GM12891 (cell line): Measurements from ENCODE around the gene ZBTB43.
A peak's percentile ranks its signal among the peaks of the same experiment; 100 is the strongest.
"Not testable (repeated sequence)": the region's sequence is repeated elsewhere in the genome, so short reads cannot be mapped to it uniquely, and the experiment has no call there.

Experiments used
- DNase-seq: peaks from one replicate; pipeline ENCODE4 v3.0.0; 2011; ENCODE audit warnings: low spot score; ENCODE audit not compliant: insufficient read length
- FAIRE-seq: peaks from 2 replicates; lab custom pipeline; 2011; peaks lifted over from hg19 to GRCh38; lab: Jason Lieb, UNC
- PAX5 ChIP-seq: IDR thresholded peaks from 2 replicates; pipeline ENCODE4 v1.6.1; 2011; ENCODE audit warnings: low read length, moderate library complexity, mild to moderate bottlenecking; ENCODE audit not compliant: insufficient read depth, severe bottlenecking
- POLR2A ChIP-seq: IDR thresholded peaks from 2 replicates; pipeline ENCODE4 v1.6.1; 2011; ENCODE audit warnings: low read depth, low read length, control low read depth
- POLR2AphosphoS5 ChIP-seq: IDR thresholded peaks from 2 replicates; pipeline ENCODE4 v1.6.1; 2011; ENCODE audit warnings: low read depth, low read length, control low read depth
- POU2F2 ChIP-seq: IDR thresholded peaks from 2 replicates; pipeline ENCODE4 v1.6.1; 2011; ENCODE audit warnings: low read depth, mild to moderate bottlenecking, control low read depth, low read length, moderate library complexity
- SPI1 ChIP-seq: IDR thresholded peaks from 2 replicates; pipeline ENCODE4 v1.6.1; 2011; ENCODE audit warnings: low read depth, low read length, control low read depth
- TAF1 ChIP-seq: IDR thresholded peaks from 2 replicates; pipeline ENCODE4 v1.6.1; 2011; ENCODE audit warnings: low read depth, low read length, control low read depth

The ZBTB43 gene

DNA sequence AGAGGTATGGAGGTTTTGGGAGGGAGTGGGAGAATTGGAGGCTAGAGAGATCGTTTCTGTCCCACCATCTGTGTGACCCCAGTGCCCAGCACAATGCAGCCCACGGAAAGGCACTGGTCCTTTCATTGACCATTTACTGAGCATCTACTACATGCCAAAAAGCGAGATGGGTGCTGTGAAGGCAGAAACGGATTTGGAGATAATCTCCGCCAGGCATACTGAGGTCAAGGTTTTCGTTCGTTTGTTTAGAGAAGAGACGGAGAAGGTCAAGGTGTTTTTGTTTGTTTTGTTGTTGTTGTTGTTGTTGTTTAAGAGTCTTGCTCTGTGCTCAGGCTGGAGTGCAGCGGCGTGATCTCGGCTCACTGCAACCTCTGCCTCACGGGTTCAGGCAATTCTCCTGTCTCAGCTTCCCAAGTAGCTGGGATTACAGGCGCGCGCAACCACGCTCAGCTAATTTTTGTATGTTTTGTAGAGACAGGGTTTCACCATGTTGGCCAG lies 593 bp upstream of the ZBTB43 start:
- no peak for DNase-seq
- no peak for FAIRE-seq
- TF ChIP-seq POU2F2 (no peak), PAX5 (no peak), SPI1 (no peak), TAF1 (no peak), POLR2A (no peak), POLR2AphosphoS5 (no peak)

DNA sequence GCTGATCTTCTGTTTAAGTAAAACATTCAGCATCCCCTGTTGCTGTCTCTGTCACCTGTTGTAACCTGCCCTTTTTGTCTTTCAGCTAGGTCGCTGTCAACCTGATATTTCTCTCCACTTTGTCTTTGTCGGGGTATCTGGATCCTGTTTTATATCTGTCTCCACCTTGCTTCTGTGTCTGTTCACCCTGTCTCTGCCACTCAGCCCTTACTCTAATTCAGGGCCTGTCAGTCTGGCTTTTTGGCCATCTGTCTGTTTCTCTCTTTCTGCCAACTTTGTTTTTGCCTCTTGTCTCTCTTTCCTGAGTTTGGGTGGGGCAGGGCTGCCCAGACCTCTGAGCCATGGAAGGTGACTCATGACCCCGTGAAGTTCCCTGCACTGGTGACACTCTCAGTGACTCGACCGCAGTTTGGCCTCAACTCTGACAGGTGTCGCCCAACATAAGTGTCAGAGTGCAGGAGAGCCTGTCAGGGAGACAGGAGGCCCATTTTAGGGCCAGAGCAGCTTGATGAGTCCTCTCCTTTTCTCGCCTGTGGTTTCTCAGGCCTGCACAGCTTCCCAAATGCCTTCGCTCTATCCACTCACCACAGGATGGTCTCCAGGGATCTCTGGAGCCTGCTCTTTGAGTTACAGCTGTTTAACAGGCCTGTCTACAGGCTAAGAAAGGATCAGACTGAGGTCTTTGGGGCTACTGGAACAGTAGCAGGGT lies 868 bp downstream of the ZBTB43 start:
- FAIRE-seq (peak; percentile 54), DNase-seq (peak; percentile 47)
- TF ChIP-seq POU2F2 (peak; percentile 69; the same call in 1 of the 2 replicates), POLR2A (no peak), POLR2AphosphoS5 (no peak), PAX5 (peak; percentile 11), SPI1 (no peak), TAF1 (no peak)

DNA sequence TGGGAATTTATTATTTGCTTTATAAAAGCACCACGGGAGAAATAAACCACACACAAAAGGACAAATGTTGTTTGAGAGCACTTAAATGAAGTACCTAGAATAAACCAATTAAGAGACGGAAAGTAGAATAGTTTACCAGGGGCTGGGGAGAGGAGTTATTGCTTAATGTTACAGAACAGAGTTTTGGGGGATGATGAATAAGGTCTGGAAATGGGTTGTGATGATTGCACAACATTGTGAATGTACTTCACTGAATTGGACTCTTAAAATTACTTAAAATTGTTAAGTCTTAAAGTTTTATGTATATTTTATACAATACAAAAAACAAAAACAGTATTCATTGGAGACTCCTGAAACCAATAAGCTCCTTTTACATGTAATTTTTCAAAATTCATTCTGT lies 1.5 kb downstream of the ZBTB43 start:
- no peak for FAIRE-seq
- DNase-seq = no peak

DNA sequence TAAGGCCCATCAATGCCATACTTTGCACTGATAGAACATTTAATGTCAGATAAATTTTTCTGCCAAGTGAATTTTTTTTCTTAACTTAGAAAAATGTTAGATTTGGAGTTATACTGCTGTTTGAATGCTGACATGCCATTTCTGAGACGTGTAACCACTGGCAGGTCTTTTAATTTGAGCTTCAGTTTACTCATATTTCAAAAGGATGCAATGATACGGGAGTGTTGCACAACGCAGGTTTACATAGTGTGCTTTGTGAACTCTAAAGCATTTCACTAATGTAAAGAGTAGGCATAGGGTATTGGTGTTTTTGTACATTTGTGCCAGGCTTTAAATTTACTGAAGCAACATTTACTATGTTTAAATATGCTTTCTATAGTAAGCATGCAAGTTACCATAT lies 4.2 kb downstream of the ZBTB43 start:
- DNase-seq = no peak
- TF ChIP-seq POLR2A (no peak), SPI1 (no peak), POLR2AphosphoS5 (no peak), POU2F2 (no peak), PAX5 (no peak), TAF1 (no peak)
- FAIRE-seq = no peak

More for the DNA sequence above, 1.5 kb downstream of the ZBTB43 start:
- no peak for TF ChIP-seq PAX5
- no peak for TF ChIP-seq SPI1
- TF ChIP-seq TAF1 = no peak
- TF ChIP-seq POLR2AphosphoS5 = no peak
- no peak for TF ChIP-seq POU2F2
- TF ChIP-seq POLR2A = no peak

DNA sequence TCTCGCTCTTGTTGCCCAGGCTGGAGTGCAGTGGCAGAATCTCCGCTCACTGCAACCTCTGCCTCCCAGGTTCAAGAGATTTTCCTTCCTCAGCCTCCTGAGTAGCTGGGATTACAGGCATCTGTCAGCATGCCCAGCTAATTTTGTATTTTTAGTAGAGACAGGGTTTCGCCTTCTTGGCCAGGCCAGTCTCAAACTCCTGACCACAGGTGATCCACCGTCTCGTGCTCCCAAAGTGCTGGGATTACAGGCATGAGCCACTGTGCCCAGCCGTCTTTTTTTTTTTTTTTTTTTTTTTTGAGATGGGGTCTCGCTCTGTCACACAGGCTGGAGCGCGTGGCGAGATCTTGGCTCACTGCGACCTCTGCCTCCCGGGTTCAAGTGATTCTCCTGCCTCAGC lies 5.4 kb downstream of the ZBTB43 start:
- FAIRE-seq = not testable (repeated sequence)

DNA sequence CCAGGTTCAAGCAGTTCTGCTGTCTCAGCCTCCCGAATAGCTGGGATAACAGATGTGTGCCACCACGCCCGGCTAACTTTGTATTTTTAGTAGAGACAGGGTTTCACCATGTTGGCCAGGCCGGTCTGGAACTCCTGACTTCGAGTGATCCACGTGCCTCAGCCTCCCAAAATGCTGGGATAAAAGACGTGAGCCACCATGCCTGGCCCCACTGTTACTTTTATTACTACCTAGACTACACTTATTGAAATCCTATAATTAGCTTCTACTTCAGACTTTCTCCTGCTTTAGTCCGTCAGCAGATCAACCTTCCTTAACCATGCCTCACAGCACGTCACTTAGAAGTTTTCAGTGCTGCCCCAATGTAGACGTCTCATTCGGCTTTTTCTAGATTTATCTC lies 8.2 kb downstream of the ZBTB43 start:
- DNase-seq (no peak), FAIRE-seq (no peak)
- TF ChIP-seq PAX5 (no peak), POU2F2 (no peak), SPI1 (no peak), POLR2AphosphoS5 (no peak), TAF1 (no peak), POLR2A (no peak)

More for the DNA sequence above, 5.4 kb downstream of the ZBTB43 start:
- DNase-seq = not testable (repeated sequence)

DNA sequence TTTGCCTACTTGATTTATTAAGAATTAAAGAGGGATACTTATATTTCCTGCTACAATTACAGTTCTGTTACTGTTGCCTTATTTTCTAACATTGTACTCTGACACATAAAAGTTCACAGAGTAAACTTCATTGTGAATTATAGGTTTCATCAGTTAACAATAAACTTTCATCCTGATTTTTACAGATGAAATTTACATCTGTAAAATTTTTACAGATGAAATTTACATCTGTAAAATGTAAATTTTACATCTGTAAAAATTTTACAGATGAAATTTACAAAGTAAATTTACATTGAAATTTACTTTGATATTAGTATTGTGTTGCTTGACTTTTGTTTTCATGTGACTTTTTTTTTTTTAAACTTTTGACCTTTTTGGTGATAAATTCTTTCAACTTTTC lies 9.3 kb downstream of the ZBTB43 start:
- DNase-seq (no peak), FAIRE-seq (no peak)
- TF ChIP-seq POLR2AphosphoS5 (no peak), POLR2A (no peak), PAX5 (no peak), SPI1 (no peak), POU2F2 (no peak), TAF1 (no peak)

DNA sequence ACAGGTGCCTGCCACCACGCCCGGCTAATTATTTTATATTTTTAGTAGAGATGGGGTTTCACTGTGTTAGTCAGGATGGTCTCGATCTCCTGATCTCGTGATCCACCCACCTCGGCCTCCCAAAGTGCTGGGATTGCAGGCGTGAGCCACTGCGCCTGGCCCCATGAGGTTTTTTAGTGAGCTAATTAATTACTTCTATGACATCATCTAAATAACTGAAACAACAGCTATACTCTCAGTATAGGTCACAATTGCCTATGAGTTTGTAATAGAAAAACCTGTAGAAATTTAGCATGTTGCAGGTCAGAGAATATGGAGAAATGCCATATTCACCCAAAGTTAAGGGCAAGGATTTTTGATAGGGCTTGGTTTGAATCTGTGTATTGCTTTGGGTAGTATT lies 12.8 kb downstream of the ZBTB43 start:
- FAIRE-seq, DNase-seq: not testable (repeated sequence)

DNA sequence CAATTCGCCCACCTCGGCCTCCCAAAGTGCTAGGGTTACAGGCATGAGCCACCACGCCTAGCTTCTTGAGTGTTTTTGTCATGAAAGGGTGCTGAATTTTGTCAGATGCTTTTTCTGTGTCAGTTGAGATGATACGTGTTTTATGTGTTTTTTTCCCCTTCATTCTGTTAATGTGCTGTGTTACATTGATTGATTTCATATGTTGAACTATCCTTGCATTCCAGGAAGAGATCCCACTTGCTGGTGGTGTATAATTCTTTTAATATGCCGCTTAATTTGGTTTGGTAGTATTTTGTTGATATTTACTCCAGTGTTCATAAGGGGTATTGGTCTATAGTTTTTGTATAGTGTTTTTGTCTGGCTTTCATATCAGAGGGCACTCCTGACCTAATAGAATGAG lies 13.6 kb downstream of the ZBTB43 start:
- DNase-seq (no peak), FAIRE-seq (no peak)
- no peak for TF ChIP-seq PAX5
- TF ChIP-seq POLR2AphosphoS5 = no peak
- no peak for TF ChIP-seq POU2F2
- no peak for TF ChIP-seq SPI1
- no peak for TF ChIP-seq TAF1
- TF ChIP-seq POLR2A = no peak

DNA sequence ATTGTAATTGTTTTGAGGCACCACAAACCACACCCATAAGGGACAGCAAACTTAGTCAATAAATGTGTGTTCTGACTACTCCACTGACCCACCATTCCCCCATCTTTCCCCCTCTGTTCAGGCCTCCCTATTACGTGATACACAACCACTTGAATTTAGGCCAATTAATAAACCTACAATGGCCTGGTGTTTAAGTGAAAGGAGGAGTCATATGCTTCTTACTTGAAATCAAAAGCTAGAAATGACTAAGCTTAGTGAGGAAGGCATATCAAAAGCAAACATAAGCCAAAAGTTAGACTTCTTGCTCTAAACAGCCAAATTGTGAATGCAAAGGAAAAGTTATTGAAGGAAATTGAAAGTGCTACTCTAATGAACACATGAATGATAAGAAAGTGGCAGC lies 14.6 kb downstream of the ZBTB43 start:
- no peak for TF ChIP-seq POLR2A
- TF ChIP-seq PAX5 = no peak
- no peak for TF ChIP-seq POLR2AphosphoS5
- no peak for TF ChIP-seq SPI1
- no peak for TF ChIP-seq TAF1
- no peak for TF ChIP-seq POU2F2
- peak; percentile 69 for FAIRE-seq
- no peak for DNase-seq

DNA sequence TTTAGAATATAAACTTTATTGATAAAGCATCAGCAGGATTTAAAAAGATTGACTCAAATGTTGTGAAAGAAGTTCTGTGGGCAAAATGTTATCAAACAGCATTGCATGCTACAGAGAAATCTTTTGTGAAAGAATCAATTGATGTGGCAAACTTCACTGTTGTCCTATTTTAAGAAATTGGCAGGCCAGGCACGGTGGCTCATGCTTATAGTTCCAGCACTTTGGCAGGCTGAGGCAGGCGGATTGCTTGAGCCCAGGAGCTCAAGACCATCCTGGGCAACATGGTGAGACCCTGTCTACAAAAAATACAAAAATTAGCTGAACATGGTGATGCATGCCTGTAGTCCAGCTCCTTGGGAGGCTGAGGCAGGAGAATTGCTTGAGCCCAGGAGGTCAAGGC lies 17.4 kb downstream of the ZBTB43 start:
- no peak for DNase-seq
- TF ChIP-seq PAX5 = no peak
- FAIRE-seq = no peak

DNA sequence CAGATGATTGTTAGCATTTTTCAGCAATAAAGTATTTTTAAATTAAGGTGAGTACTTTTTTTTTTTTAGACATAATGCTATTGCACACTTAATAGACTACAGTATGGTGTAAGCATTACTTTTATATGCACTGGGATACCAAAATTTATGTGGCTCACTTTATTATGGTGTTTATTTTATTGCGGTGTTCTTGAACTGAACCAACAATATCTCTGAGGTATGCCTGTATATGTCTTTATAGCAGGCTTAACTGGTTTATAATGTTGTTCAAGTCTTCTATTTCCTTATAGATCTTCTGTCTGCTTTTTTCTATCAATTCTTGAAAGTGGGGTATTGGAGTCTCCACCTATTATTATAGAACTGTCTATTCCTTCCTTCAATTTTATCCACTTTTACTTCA lies 18.0 kb downstream of the ZBTB43 start:
- TF ChIP-seq POLR2A (no peak), POLR2AphosphoS5 (no peak), SPI1 (no peak), PAX5 (no peak), TAF1 (no peak), POU2F2 (no peak)
- DNase-seq = no peak
- no peak for FAIRE-seq

DNA sequence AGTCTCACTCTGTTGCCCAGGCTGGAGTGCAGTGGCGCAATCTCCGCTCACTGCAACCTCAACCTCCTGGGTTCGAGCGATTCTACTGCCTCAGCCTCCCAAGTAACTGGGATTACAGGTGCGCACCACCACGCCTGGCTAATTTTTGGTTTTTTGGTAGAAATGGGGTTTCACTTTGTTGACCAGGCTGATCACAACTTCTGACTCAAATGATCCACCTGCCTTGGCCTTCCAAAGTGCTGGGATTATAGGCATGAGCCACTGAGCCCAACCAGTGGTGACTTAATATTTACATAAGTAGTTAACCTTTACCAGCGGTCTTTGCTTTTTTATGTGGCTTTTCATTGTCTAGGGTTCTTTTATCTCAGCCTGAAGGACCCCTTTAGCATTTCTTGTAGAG lies 19.2 kb downstream of the ZBTB43 start:
- DNase-seq, FAIRE-seq: not testable (repeated sequence)
